GM21528 (cell line): ENCODE data around the gene DENND11.
A peak's percentile ranks its signal among the peaks of the same experiment; 100 is the strongest.
"Not testable (repeated sequence)": the region's sequence is repeated elsewhere in the genome, so short reads cannot be mapped to it uniquely, and the experiment has no call there.

ENCODE experiments used
- ATAC-seq: cut with Tn5 transposase; IDR thresholded peaks from one replicate; pipeline ENCODE4 v1.9.1; 2021; ENCODE audit warnings: mild to moderate bottlenecking, moderate library complexity; ENCODE audit not compliant: unreplicated experiment, low FRiP score

The DENND11 gene

DNA sequence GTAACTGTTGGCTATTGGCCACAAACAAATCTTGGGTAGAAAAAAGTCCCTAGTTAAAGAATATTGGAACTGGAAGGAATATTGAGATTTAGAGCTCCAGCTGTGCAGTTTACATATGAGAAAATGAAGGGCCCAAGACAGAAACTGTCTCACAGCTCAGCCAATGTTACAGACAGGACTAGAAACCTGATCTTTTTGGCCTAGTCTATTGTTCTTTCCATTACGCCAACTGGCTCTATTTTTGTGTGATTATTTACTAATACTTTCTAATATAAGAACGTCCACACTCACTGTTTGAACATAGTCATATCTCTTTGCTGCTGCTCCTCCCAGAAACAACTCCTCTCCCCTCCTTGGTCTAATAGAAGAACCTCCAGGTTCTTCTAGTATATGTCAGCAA lies 7.4 kb upstream of the DENND11 start:
- ATAC-seq = no peak

DNA sequence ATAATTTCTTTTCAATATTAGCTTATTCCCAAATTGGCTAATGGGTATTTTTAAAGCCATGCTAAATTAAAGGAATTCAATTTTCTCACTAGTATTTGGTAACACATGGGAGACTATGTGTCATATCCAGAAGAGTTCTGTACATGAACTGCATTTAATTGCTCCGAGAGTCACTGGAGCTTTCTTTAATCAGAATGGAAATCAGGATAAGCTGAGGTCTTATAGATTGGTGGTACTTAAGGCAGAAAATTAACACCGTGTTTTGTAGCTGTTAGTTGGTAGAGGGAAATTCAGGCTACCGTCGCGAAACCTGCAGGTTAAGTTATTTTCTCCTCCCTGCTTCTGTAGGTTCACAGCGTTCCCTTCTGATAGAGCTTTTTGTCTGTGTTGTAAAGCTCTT lies 6.4 kb upstream of the DENND11 start, which contains the start of gene WEE2:
WEE2 (plus strand) TSS at position 3 of the 400 bp plus-strand sequence. CDS start 406 bp downstream, outside the sequence.
- no peak for ATAC-seq

DNA sequence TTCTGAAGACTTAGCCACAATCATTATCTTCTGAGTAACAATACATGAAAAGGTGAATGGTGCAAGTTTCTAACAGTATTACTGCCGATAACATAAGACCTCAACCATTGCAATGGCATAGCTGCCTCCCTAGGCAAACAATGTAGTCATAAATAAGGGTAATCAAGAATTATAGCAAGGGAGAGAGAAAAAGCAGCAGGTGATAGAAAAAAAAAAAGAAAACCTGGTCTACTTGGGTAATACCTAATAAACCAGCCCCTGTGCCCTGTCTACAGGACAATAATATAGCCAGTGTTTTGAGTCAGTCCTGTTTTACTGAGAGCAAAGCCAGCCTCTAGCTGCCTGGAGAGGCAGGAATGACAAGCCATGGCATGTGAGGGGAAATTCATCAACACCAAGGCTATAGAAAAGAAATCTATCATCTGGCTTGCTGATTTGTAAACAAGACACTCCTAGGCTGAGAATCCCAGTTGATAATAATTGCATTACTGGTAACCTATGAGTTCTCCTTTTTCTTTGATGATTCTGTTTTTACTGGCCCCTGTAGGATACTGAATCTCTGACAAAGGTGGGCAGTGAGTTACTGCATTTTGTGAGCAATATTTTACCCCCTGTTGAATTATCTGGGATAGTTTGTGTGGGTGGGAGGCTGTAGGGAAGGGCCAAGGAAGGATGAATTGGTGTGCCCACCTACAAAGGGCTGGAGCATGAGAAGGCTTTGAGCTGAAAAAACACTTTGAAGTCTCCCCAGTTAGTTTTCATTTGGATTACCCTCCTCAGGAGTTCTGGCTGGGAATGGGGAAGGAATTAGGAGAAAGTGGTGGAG lies 4.5 kb upstream of the DENND11 start:
- ATAC-seq = no peak

DNA sequence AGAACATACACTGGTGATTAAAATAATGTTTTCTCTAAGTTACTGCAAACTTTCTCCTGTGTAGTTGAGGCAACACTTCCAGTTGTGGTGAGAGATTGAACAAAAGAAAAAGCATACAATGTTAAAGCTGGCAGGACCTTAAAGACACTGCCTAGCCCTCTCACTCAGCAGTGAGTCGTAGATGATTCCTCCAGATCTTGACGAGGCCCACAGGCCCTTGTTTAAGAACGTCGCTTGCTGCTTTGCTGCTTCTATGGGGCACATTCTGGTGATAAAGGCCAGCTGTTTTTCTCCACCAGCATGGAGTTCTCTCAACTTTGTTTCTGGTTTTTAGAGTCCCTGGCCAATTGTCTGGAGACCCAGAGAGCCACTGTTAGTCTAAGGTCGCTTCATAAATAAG lies 2.8 kb upstream of the DENND11 start:
- no peak for ATAC-seq

DNA sequence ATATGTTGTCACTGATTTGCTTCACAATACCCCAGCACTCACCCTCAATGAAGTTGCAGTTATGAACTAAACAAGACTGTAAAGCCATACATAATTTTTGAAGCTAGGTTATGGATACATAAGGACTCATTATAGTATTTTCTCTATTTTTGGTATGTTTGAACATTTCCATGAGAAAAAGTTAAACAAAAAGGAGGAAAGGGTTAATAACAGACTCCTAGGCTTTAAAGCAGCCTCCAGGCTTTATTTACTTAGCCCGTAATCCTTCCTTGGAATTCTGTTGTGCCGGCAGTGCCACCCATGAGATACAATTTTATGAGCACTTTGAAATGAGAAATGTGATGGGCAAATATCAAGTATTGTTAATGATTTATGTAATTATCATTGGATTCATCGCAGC lies 2.1 kb upstream of the DENND11 start:
- no peak for ATAC-seq

DNA sequence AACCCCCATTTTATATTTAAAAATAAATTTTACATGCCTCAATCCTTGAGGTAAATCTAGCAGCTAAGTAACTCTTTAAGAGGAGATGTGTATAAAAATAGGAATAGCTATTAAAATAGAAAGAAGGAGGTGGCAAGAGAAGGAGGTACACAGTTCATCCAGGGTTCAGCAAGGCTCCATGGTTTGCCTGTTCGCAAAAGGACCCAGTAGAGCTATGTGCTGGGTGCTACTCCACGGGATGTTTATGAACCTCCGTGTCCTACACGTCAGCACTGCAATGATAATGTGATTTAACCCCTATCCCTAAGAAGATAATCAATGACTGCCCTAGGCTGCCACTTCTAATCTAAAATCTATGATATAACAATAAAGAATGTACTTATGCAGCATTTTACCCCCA lies 926 bp upstream of the DENND11 start:
- ATAC-seq = no peak

DNA sequence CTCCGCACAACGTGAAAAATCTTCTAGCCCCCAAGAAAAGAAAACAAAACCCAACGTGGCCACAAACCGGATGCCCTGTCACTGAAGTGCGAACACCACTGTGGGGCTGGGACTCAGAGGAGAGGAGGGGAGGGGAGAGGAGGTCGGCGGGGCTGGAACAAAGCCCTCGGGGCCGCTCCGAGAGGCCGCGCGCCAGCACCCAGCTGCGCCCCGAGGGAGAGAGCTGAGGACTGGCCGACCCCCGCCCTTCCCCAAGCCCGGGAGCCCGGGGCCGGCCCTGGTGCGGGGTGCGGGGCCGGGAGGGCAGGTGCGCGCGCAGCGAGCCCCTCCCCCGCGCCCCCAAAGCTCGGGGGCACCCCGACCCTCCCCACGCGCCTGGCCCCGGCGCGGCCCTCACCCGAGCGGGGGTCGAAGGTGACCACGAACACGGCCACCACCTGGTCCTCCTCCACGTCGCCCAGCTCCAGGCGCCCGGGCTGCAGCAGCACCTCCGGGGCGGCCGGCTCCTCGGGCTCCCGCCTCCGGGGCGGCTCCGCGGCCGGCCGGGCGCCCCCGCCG lies 398 bp downstream of the DENND11 start:
- ATAC-seq = peak; percentile 80

DNA sequence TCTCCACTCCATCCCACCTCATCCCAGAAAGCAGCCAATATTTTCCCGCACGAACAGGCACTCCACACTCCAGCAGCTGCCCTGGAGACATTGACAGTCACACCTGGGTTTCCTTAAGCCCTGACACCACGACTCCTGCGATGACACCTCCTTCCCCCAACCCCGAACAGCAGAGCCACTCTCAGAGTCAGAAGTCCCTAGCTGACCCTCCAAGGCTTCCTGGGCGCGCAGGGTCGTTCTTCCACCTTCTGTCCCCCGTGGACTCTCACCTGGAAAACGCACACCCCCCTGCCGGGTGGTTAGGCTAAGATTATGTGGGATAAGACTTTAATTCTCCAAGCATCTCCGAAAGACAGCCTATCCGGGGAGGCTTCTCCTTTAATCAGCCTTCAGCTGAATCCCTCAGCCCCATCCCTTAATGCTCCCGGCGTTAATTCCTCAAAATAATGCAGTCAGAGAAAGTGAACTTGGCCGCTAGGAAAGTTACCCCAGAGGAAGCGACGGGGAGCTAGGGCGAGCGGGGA lies 1.1 kb downstream of the DENND11 start:
- ATAC-seq = peak; percentile 7

DNA sequence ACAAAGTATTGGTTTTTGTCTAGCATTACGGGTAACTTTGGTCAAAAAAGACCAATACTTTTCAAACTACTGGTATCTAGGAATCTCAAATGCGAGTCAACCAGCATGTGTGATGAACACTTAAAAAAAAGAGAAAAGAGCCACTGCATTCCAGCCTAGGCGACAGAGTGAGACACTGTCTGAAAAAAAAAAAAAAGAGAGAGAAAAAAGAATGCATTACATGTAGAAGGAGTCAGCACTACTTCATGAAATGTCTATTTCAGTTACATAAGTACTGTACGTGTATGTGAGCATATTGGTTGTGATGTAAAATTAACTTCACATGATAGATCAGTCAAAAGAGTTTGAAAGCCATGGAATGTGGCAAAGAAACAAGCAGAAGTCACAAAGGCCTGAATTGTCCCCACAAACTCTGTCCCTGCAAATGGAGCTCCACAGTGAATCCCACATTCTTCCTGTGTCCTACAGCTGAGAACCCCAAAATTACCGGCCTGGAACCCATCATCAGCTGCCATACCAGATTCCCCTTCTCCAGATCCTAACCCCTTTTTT lies 1.6 kb downstream of the DENND11 start:
- ATAC-seq = no peak

DNA sequence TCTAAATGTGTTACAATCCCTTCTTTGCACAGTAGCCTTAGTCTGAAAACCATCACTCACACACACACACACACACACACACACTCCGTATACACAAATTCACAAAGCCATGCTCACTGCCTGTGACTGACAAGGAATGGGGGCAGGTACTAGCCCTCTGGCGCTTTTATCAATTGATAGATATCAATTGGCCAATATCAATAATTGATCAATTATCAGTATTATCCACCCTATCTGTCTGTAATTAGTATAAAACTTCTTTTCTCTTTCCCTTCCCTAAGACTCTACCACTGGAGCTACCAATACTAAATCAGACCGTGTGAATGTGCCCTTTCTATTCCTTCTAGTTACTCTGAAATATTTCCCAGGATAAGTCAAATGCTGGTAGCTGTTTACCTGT lies 2.1 kb downstream of the DENND11 start:
- no peak for ATAC-seq

DNA sequence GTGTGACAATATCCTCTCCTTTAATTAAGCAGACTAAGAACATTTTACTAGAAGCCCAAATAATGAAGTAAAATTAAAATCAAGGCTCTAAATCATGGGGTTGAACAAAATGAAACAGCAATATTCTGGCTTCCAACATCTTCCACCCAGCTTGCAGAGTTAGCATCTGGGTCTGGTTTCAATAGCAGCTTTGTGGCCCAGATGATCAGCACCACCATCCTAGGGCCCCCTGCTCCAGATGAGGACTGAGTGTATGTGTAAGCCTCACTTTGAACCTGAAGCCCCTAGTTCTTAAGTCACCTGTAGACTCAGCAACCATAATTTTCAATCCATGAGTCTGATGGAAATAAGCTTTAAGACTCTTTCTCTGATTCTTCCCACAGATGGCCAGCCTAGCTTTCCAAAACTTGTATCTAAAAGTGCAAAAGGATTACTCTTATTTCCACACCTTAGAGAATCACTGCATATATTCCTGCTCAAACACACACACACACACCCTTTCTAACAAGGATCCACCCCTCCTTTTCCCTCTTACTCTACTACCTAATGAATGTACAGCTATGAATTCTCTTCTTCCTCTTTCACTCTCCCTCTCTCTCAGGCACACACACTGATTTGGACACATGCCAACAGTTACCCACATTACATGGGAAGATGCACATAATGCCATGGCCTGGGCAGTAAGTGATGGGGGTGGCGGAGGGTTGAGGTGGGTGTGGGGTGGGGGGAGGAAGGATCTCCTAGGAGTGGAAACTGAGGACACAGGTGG lies 3.5 kb downstream of the DENND11 start:
- ATAC-seq = no peak

DNA sequence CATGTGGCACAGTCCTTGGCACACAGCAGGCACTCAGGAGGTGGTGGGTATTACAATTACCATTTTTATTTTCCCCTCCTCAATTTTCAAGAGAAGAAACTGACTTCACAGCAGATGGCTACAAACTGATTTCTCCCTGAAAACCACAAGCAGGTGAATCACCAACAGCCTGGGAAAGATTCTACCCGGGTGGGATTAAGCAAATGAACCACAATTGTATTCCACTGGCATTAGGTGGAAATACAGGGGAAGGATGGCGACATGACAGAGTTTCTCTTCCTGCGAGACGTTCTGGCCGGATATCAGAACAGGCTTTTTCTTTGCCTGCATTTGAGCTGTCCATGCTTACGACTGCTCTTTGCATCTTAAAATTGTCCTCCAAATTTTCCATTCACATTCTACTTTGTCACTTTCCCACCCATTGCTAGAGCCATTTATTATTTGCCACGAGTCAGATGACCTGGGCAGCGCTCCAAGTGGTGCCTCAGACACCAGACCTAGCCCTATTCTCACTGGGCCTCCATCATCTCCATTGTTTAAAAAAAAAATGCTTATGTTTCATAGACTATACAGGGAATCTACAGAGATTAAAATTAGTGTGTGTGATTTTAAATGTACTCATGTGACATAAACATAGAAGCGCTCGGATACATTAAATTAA lies 4.6 kb downstream of the DENND11 start:
- no peak for ATAC-seq

DNA sequence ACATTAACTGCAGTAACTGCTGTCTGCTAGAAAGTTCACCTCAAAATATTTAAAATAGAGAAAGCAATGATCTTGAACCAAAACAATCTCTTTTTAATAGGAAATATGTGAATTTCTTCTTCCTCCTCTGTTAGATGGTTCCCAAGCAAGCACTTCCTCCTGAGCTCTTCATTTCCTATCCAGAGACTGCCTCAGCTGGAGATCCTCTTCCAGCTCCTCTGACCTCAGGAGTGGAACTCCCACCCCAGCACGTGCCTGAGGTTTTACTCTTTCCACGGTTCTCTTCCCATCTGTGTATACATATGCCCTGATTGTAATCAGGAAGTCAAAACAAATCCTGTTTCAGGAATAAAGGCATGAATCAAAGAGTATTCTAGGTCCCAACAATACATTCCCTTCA lies 5.6 kb downstream of the DENND11 start:
- ATAC-seq = no peak

DNA sequence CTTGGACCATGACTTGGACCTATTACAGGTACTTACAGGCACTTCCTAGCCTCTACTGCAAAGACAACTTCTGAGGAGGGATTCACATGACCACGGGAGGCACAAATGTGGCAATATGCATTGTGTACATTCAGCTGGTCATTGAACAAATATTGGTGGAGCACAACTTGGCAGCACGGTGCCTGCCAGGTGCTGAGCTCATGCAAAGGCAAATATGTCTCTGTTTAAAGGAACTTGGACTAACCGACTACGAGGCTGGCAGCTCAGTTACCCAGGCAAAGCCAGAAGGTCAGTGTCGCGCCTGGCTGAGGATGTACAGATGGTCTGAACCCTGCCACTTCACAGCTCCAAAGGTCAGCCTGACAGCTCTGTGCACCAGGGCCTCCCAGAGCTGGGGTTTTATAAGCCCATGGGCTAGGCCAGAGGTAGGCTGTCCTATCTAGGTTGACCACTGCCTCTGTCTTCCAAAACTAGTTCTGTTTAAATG lies 6.1 kb downstream of the DENND11 start:
- no peak for ATAC-seq

DNA sequence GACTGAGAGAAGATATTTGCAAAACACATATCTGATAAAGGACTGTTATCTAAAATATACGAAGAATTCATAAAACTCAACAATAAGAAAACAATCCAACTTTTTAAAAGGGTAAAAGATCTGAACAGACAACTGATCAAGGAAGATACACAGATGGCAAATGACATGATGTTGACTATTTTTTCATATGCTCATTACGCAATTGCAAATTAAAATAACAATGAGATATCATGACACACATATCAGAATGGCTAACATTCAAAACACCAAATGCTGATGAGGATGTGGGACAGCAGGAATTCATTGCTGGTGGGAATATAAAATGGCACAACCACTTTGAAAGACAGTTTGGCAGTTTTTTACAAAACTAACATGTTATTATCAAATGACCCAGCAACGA lies 8.9 kb downstream of the DENND11 start:
- ATAC-seq = no peak

DNA sequence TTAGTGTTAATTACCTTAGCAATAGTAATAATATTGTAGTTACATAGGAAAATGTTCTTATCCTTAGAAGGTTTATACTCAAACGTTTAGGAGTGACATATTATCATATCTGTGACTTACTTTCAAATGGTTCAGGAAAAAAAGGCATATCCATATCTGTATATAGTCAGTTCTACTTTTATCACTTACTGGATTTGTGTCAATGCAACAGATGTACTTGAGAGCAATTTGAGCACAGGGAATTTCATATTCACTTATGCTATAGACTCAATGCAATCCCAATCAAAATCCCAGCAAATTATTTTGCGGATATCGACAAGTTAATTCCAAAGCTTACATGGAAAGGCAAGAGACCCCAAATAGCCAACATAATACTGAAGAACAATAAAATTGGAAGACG lies 10.0 kb downstream of the DENND11 start:
- ATAC-seq = no peak

DNA sequence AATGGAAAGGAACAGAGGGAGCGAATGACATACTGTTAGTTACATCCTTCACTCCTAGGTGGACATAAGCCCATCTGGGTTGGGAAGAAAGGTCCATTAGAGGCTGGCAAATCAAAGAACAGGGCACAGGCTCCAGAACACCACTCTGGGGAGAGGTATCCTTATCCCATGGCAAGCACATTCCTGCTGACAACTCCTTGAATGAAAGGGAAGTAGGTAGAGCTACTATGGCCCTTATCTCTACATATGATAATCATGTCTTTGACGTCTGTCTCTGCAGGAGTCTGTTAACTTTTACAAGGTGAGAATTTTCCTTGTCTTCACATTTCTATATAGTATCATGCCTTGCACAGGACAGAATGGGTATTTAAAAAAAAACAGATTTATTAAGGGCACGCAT lies 10.4 kb downstream of the DENND11 start:
- no peak for ATAC-seq

DNA sequence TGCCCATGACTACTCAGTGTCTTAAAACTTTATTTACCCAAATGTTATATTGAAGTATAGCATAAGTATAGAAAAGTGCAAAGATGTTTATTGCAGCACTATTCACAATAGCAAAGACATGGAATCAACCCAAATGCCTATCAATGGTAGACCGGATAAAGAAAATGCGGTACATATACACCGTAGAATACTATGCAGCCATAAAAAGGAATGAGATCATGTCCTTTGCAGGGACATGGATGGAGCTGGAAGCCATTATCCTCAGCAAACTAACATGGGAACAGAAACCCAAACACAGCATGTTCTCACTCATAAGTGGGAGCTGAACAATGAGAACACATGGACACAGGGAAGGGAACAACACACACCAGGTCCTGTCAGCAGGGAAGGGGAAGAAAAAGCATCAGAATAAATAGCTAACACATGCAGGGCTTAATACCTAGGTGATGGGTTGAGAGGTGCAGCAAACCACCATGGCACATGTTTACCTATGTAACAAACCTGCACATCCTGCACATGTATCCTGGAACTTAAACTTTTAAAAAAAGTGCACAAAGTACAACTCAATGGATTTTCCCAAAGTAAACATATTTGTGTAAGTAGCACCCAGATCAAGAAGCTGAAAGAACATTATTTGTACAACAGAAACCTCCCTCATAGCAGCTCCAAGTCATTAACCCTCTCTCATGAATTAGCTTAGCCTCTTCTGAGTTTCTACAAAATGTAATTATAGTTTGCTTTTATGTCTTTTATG lies 12.7 kb downstream of the DENND11 start:
- ATAC-seq = not testable (repeated sequence)

DNA sequence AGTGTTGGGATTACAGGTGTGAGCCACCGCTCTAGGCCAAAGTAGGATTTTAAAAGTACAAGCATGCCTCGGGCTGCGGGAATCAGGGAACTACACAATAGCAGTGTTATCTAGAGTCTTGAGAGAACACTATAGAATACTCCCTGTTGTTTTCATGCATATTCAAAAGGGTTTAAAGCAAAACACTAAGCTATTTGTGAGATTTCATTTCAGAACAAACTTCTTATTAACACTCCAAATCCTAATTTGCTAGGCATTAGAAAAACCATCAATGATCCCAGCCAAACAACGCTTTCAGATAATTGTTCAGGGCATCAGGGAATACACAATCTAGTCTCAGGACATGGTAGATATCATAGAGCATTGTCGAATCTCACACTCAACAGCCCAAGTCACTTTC lies 13.9 kb downstream of the DENND11 start:
- no peak for ATAC-seq

DNA sequence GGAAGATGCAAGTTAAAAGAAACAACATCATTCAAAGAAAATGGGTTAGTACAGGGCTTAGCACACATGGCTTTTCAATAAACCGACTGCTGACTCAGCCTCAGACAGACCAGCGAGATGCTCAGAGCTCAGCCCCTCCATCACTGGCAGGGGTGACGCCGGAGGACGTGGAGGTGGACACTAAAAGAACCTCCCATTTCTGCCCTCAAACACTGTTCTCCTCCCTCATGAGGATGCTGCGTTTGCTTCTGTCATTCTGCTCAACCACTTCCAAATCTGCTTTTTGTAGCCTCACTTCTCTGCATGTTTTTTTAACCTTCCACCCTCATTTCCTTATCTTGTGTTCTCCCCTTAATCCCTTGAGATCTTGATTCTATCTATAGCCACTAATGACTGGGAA lies 15.3 kb downstream of the DENND11 start:
- no peak for ATAC-seq
